OCI-LY1 (cell line): ENCODE data around the gene RAB30.

Experiments
- H2AFZ ChIP-seq: fragments of 200-600 bp; sonication (generic), shearing (Covaris generic); 2 replicates; pipeline ENCODE4 v1.6.0; 2014; ENCODE audit warnings: antibody characterized with exemption, mild to moderate bottlenecking, low read length
- H3F3A ChIP-seq: fragments of 200-600 bp; sonication (generic), shearing (Covaris generic); 2 replicates; pipeline ENCODE4 v1.6.0; 2014; ENCODE audit warnings: mild to moderate bottlenecking, antibody characterized with exemption, low read length, moderate library complexity; ENCODE audit not compliant: insufficient read depth
- H3K27ac ChIP-seq: fragments of 200-600 bp; sonication (generic); 2 replicates; pipeline ENCODE4 v1.5.1; 2014; ENCODE audit warnings: low read length, mixed run types, mild to moderate bottlenecking, low read depth; ENCODE audit not compliant: poor library complexity, severe bottlenecking
- H3K27me3 ChIP-seq: fragments of 200-600 bp; sonication (generic); 2 replicates; pipeline ENCODE4 v1.6.0; 2014; ENCODE audit warnings: antibody characterized with exemption, mild to moderate bottlenecking, low read length, moderate library complexity; ENCODE audit not compliant: insufficient read depth
- H3K36me3 ChIP-seq: fragments of 200-600 bp; sonication (generic); 2 replicates; pipeline ENCODE4 v1.6.1; 2014; ENCODE audit warnings: mild to moderate bottlenecking, antibody characterized with exemption, low read length, moderate library complexity, mixed read lengths; ENCODE audit not compliant: insufficient read depth
- H3K4me1 ChIP-seq: fragments of 200-600 bp; sonication (generic); 2 replicates; pipeline ENCODE4 v1.5.1; 2014; ENCODE audit warnings: mild to moderate bottlenecking, low read length, moderate library complexity; ENCODE audit not compliant: insufficient read depth, severe bottlenecking
- H3K4me2 ChIP-seq: fragments of 200-600 bp; sonication (generic), shearing (Covaris generic); 2 replicates; pipeline ENCODE4 v1.6.1; 2014; ENCODE audit warnings: low read length
- H3K4me3 ChIP-seq: fragments of 200-600 bp; sonication (generic); 2 replicates; pipeline ENCODE4 v1.5.1; 2014; ENCODE audit warnings: low read length, low read depth, mild to moderate bottlenecking, mixed read lengths; ENCODE audit not compliant: poor library complexity, severe bottlenecking
- H3K79me2 ChIP-seq: fragments of 200-600 bp; shearing (Covaris generic); 2 replicates; pipeline ENCODE4 v1.6.1; 2016; ENCODE audit warnings: mixed run types, low read length, mixed read lengths; ENCODE audit not compliant: insufficient read depth
- H3K9ac ChIP-seq: fragments of 200-600 bp; sonication (generic), shearing (Covaris generic); 2 replicates; pipeline ENCODE4 v1.6.1; 2014; ENCODE audit warnings: mild to moderate bottlenecking, low read length, mixed read lengths
- H3K9me2 ChIP-seq: fragments of 200-600 bp; sonication (generic), shearing (Covaris generic); 2 replicates; pipeline ENCODE4 v1.6.1; 2014; ENCODE audit warnings: low read depth, mild to moderate bottlenecking, low read length, mixed read lengths
- H3K9me3 ChIP-seq: fragments of 200-600 bp; shearing (Covaris generic); 2 replicates; pipeline ENCODE4 v1.6.1; 2014; ENCODE audit warnings: low read length, mixed read lengths
- H4K20me1 ChIP-seq: fragments of 200-600 bp; sonication (generic), shearing (Covaris generic); 2 replicates; pipeline ENCODE4 v1.6.0; 2016; ENCODE audit warnings: mild to moderate bottlenecking, low read length; ENCODE audit not compliant: insufficient read depth
- CTCF ChIP-seq: fragments of 200-600 bp; sonication (generic), shearing (Covaris generic); IDR thresholded peaks from 2 replicates; pipeline ENCODE4 v1.5.1; 2017; ENCODE audit warnings: mild to moderate bottlenecking, antibody characterized with exemption, low read length, moderate library complexity, mixed read lengths
- EZH2 ChIP-seq: fragments of 200-600 bp; sonication (generic), shearing (Covaris generic); IDR thresholded peaks from 2 replicates; pipeline ENCODE4 v1.8.0; 2017; ENCODE audit warnings: borderline replicate concordance, mixed run types, mild to moderate bottlenecking, antibody characterized with exemption, low read length, moderate library complexity, mixed read lengths

Gene RAB30

GRCh38 chr11:83054001-83054400, 17.7 kb downstream of the RAB30 start:
- Histone ChIP-seq H3K36me3 (peaks cover 57% of the 10 kb centered on the region), H3K9me3 (peaks cover 4% of the 10 kb centered on the region; the same call in 1 of the 2 replicates), H4K20me1 (no peaks in the 10 kb centered on the region), H2AFZ (no peak overlapping the region), H3K9me2 (no peaks in the 10 kb centered on the region), H3K9ac (peak overlapping the region; percentile 26), H3K79me2 (peaks cover 90% of the 10 kb centered on the region), H3F3A (peaks cover 3% of the 10 kb centered on the region; the same call in 1 of the 2 replicates), H3K4me1 (peaks cover 72% of the 10 kb centered on the region), H3K4me3 (peak overlapping the region; percentile 18), H3K4me2 (peak overlapping the region; percentile 52), H3K27ac (peak overlapping the region; percentile 92), H3K27me3 (no peaks in the 10 kb centered on the region)
- TF ChIP-seq CTCF (no peak), EZH2 (no peak)

- Histone ChIP-seq H3K27me3 (no peaks in the 10 kb centered on the region), H3K4me2 (no peak overlapping the region), H3K9me3 (peaks cover 4% of the 10 kb centered on the region; the same call in 1 of the 2 replicates), H2AFZ (no peak overlapping the region), H3K4me3 (no peak overlapping the region), H3K9me2 (no peaks in the 10 kb centered on the region), H3K27ac (peak overlapping the region; percentile 92), H3F3A (peaks cover 3% of the 10 kb centered on the region; the same call in 1 of the 2 replicates), H3K9ac (no peak overlapping the region), H3K79me2 (peaks cover 90% of the 10 kb centered on the region), H3K4me1 (peaks cover 72% of the 10 kb centered on the region), H4K20me1 (no peaks in the 10 kb centered on the region), H3K36me3 (peaks cover 45% of the 10 kb centered on the region)
- TF ChIP-seq CTCF: no peak
These were observed 19.7 kb downstream of the RAB30 start for GRCh38 chr11:83051760-83052671.

- Histone ChIP-seq H3K27me3 (no peaks in the 10 kb centered on the region), H3K4me3 (no peak overlapping the region), H3K27ac (peak overlapping the region; percentile 73), H4K20me1 (no peaks in the 10 kb centered on the region), H3K79me2 (peaks cover 98% of the 10 kb centered on the region), H3K9ac (no peak overlapping the region), H3K36me3 (peaks cover 25% of the 10 kb centered on the region), H3K9me2 (no peaks in the 10 kb centered on the region), H2AFZ (no peak overlapping the region), H3F3A (no peaks in the 10 kb centered on the region), H3K4me1 (peaks cover 72% of the 10 kb centered on the region), H3K9me3 (no peaks in the 10 kb centered on the region), H3K4me2 (peak overlapping the region; percentile 29)
- TF ChIP-seq CTCF (no peak), EZH2 (no peak)
These were observed 24.0 kb downstream of the RAB30 start for GRCh38 chr11:83047515-83048225.
